Measurements from ENCODE around the gene B4GALNT3. TPM values are rescaled to one million over a fixed set of nuclear protein-coding genes. Genes with fewer than 3 reads are reported as not detected.

B4GALNT3 gene
- total RNA-seq, 3 donors from 2014 or later = 0.87 to 2.9 (median 2.1) TPM

DNA sequence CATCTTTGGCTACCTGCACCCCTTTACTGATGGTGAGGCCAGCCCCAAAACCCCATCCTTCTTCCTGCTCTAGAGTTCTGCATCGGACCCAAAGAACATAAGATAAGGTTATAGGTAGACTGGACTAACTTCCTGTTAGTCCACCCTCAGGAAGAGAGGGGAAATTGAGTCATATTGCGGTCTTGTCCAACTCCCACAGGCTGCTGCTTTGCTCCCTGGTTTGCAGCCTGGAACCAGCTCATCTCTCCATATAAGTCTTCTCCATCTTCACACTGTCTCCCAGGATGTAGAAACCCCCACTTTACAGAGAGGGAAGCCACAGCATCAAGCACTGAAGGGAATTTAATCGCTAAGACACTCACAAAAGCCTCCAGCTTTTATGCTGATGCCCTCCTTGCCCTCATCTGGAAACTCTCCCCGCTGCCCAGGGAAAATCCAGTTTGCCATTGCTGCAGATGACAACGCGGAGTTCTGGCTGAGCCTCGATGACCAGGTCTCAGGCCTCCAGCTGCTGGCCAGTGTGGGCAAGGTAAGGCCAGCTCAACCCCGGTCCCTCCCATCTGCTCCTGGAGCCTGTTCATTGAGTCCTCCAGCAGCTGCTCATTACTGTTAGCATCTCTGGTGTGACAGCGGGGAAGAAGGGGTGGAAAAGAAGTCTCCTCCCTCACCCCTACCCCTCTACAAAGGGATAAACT, 85.3 kb downstream of the B4GALNT3 start:
- Mint-ChIP-seq H3K27me3 (ENCODE audit: low read depth) (peaks cover 10% of the 10 kb centered on the region), H3K4me1 (ENCODE audit: low read depth) (peaks cover 14% of the 10 kb centered on the region), H3K36me3 (ENCODE audit: insufficient read depth) (no peaks in the 10 kb centered on the region), H3K9me3 (no peaks in the 10 kb centered on the region), H3K4me3 (no peak overlapping the region)
- DNase-seq (no peak), ATAC-seq (no peak)

DNA sequence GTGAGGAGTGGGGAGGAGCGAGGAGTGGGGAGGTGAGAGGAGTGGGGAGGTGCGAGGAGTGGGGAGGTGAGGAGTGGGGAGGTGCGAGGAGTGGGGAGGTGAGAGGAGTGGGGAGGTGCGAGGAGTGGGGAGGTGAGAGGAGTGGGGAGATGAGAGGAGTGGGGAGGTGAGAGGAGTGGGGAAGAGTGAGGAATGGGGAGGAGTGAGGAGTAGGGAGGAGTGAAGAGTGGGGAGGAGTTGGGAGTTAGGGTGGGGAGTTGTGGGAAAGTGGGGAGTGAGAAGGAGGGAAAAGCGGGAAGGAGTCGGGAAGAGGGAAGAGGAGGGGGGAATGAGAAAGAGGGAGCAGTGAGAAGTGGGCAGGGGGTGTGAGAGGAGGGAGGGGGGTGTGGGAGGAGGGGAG, 86.1 kb downstream of the B4GALNT3 start:
- no peaks in the 10 kb centered on the region for H3K36me3 Mint-ChIP-seq (ENCODE audit: insufficient read depth)
- ATAC-seq = no peak
- no peak overlapping the region for H3K4me3 Mint-ChIP-seq
- H3K4me1 Mint-ChIP-seq (ENCODE audit: low read depth) = peaks cover 9% of the 10 kb centered on the region
- no peak for DNase-seq
- H3K9me3 Mint-ChIP-seq = no peaks in the 10 kb centered on the region
- peaks cover 10% of the 10 kb centered on the region for H3K27me3 Mint-ChIP-seq (ENCODE audit: low read depth)

DNA sequence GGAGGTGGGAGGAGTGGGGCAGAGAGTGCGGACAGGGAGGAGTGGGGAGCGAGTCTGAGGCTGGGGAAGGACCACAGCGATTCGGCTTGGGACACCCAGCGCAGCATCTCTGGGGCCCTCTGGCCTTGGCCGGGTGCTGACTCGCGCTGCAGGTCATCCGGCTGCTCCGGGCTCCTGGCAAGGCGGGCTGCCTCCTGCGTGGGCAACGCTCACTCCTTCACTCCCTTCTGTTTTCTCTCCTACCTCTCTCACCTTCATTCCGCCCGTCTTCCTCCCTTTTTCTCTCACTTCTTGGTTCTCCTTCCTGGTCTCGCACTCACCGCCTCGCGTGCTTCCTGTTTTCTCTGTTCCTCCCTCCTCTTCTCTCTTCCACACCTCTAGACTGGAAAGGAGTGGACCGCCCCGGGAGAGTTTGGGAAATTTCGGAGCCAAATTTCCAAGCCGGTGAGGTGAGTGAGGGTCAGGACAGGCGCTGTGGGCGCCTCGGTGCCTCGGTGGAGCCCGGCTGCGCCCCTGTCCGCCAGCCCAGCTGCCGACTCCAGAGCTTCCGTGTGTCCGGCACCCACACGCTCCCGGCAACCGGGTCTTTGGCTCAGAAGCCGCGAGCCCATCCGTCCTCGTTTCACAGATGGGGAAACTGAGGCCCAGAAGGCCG, 86.7 kb downstream of the B4GALNT3 start:
- H3K4me1 Mint-ChIP-seq (ENCODE audit: low read depth) = peaks cover 10% of the 10 kb centered on the region
- no peak for ATAC-seq

DNA sequence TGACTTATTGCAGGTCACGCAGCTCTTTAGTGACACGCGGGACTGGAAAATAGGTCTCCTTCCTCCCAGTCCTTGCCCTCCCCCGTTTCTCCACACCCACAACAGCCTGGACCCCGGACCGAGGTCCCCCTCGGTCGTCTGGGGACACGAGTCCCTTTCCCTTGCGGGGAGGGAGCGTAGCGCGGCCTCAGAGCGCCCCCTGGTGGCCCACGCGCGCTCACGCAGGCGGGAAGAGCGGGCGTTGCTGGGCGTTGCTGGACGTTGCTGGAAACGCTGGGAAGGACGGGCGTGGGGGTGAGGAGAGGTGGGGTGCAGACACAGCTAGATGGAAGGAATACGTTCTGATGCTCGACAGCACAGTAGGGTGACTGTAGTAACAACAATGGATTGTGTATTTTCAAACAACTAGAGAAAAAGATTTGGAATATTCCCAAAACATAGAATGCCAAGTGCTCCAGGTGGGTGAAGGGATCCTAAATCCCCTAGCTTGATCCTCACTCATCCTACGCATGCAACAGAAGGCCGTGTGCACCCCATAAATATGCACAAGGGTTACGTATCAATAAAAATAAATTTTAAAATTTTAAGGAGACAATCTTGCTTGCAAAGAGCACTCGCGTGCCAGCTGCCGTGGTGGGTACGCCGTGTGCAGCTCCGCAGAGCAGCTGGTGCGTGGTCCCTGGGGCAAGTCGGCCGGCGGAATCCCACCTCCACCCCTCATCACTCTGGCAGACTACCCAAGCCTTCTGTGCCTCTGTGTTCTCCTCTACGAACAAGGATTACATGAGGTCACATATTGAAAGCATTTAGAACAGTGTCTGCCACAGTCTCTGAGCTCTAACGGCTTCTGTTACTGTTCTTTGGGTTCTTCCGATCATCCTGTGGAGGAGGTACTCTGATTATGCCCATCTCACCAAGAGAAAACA, 87.4 kb downstream of the B4GALNT3 start:
- no peaks in the 10 kb centered on the region for H3K9me3 Mint-ChIP-seq
- ATAC-seq (peak; percentile 81 to 88), DNase-seq (peak; percentile 65)
- no peaks in the 10 kb centered on the region for H3K36me3 Mint-ChIP-seq (ENCODE audit: insufficient read depth)
- H3K4me1 Mint-ChIP-seq (ENCODE audit: low read depth) = peaks cover 15% of the 10 kb centered on the region
- H3K4me3 Mint-ChIP-seq = no peak overlapping the region
- peaks cover 10% of the 10 kb centered on the region for H3K27me3 Mint-ChIP-seq (ENCODE audit: low read depth)

More for the DNA sequence above, 86.7 kb downstream of the B4GALNT3 start:
- H3K4me3 Mint-ChIP-seq = no peak overlapping the region
- H3K36me3 Mint-ChIP-seq (ENCODE audit: insufficient read depth) = no peaks in the 10 kb centered on the region
- H3K27me3 Mint-ChIP-seq (ENCODE audit: low read depth) = peaks cover 10% of the 10 kb centered on the region
- H3K9me3 Mint-ChIP-seq = no peaks in the 10 kb centered on the region
- DNase-seq = no peak

DNA sequence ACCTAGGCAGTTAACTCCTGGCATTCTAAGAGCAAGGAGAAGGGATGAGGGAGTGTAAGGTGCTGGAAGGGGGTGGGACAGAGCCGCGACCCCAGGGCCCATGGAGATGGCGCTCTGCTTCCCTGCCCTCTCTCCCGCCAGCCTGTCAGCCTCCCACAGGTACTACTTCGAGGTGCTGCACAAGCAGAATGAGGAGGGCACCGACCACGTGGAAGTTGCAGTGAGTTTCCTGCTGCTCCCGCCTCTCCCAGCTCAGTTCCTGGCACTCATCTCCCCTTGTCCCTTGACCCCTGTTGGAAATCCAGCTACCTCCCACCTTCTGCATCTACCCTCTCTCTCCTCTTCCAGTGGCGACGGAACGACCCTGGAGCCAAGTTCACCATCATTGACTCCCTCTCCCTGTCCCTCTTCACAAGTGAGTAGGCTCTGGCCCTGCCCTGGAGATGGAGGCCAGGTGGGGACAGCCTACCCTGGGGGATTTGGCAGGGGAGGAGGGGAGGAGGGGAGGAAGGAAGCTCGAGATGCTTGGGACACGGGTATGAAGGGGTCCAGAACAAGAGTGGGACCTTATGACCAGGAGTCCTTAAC, 88.2 kb downstream of the B4GALNT3 start:
- H3K36me3 Mint-ChIP-seq (ENCODE audit: insufficient read depth) = no peaks in the 10 kb centered on the region
- peaks cover 10% of the 10 kb centered on the region for H3K27me3 Mint-ChIP-seq (ENCODE audit: low read depth)
- H3K4me1 Mint-ChIP-seq (ENCODE audit: low read depth) = peaks cover 21% of the 10 kb centered on the region
- no peak overlapping the region for H3K4me3 Mint-ChIP-seq
- ATAC-seq = no peak
- no peak for DNase-seq
- no peaks in the 10 kb centered on the region for H3K9me3 Mint-ChIP-seq

DNA sequence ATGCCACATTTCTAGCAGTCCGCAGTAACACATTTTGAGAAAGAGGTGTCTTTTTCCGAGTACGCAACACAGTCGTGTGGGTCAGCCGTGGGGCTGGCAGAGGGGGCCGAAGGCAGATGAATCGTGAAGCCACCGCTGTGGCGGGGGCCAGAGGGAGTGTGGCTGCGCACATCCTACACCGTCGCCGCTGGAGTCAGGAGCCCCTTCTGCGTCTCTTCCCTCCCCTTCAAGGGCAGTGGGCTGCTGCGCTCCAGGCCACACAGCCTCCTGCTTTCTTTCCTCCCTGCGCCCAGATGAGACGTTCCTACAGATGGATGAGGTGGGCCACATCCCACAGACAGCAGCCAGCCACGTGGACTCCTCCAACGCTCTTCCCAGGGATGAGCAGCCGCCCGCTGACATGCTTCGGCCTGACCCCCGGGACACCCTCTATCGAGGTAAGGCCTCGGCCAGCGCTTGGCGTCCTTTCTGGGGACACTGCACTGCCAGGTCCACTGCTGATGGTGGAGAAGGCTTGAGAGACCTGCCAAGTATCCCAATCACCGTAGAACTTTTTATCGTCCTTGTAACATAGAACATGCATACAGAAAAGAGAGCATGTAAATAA, 89.8 kb downstream of the B4GALNT3 start:
- DNase-seq (no peak), ATAC-seq (no peak)
- peaks cover 30% of the 10 kb centered on the region for H3K4me1 Mint-ChIP-seq (ENCODE audit: low read depth)
- peaks cover 7% of the 10 kb centered on the region for H3K27me3 Mint-ChIP-seq (ENCODE audit: low read depth)
- no peaks in the 10 kb centered on the region for H3K9me3 Mint-ChIP-seq
- no peak overlapping the region for H3K4me3 Mint-ChIP-seq
- no peaks in the 10 kb centered on the region for H3K36me3 Mint-ChIP-seq (ENCODE audit: insufficient read depth)

DNA sequence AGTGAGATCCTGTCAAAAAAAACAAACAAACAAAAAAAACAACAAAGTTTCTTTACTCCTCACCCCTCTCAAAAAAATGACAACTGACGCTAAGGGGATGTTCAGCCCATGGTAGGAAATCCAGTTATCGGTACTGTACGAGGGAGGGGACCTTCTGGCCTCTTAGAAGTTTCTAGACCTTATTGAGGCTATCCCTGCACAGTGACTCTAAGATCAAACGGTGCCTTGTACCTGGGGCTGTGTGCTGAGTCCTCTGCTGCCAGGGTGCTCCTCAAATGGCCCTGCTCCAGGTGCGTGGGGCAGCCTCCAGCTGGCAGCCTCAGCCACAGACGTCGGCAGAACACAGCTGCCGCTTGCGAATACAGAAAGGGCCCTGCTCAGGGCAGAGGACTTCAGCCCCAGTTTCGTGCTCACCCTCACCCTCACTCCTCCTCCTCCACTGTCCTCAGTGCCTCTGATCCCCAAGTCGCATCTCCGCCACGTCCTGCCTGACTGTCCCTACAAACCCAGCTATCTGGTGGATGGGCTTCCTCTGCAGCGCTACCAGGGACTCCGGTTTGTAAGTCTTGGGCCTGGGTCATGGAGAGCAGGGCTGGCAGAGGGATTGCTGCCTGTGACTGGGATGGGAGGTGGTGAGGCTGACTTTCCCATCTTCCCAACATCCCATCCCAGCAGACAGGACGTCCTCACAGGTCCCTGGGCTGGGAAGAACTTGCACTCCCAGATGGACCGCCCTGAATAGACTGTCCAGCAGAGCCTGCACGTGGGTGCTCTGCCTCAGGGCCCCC, 90.9 kb downstream of the B4GALNT3 start:
- peaks cover 4% of the 10 kb centered on the region for H3K27me3 Mint-ChIP-seq (ENCODE audit: low read depth)
- no peak overlapping the region for H3K4me3 Mint-ChIP-seq
- no peak for ATAC-seq
- H3K9me3 Mint-ChIP-seq = no peaks in the 10 kb centered on the region
- DNase-seq = no peak
- H3K4me1 Mint-ChIP-seq (ENCODE audit: low read depth) = peaks cover 30% of the 10 kb centered on the region
- no peaks in the 10 kb centered on the region for H3K36me3 Mint-ChIP-seq (ENCODE audit: insufficient read depth)

DNA sequence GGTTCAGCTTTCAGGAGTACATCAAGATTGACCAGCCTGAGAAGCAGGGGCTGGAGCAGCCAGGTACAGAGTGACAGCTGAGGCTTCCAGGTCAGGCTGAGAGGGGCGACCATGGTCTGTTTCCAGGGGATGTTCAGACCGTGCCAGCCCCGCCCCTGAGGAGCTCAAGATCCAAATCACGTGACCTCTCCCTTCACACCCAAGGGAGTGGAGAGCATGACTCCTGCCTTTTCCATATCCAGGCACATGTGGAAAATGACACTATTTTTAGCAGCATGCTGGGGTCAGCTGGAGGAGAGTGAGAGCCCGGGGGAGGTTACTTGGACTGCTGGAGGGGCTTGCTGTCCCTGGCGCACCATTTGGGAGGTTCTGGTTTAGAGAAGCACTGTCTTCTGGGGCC, 92.7 kb downstream of the B4GALNT3 start:
- DNase-seq (no peak), ATAC-seq (no peak)
- Mint-ChIP-seq H3K4me1 (ENCODE audit: low read depth) (peaks cover 26% of the 10 kb centered on the region), H3K27me3 (ENCODE audit: low read depth) (no peaks in the 10 kb centered on the region), H3K36me3 (ENCODE audit: insufficient read depth) (no peaks in the 10 kb centered on the region), H3K4me3 (no peak overlapping the region), H3K9me3 (no peaks in the 10 kb centered on the region)

DNA sequence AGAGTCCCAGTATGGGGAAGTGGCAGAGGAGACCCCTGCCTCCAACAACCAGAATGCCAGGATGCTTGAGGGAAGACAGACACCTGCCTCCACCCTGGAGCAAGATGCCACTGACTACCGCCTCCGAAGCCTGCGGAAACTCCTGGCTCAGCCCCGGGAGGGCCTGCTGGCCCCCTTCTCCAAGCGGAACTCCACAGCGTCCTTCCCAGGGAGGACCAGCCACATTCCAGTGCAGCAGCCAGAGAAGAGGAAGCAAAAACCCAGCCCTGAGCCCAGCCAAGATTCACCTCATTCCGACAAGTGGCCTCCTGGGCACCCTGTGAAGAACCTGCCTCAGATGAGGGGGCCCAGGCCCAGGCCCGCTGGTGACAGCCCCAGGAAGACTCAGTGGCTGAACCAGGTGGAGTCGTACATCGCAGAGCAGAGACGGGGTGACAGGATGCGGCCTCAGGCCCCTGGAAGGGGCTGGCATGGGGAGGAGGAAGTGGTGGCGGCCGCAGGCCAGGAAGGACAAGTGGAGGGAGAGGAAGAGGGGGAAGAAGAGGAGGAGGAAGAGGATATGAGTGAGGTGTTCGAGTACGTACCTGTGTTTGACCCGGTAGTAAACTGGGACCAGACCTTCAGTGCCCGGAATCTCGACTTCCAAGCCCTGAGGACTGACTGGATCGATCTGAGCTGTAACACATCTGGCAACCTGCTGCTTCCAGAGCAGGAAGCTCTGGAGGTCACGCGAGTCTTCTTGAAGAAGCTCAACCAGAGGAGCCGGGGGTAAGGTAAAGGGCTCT, 93.7 kb downstream of the B4GALNT3 start:
- Mint-ChIP-seq H3K9me3 (no peaks in the 10 kb centered on the region), H3K4me1 (ENCODE audit: low read depth) (peaks cover 26% of the 10 kb centered on the region), H3K36me3 (ENCODE audit: insufficient read depth) (no peaks in the 10 kb centered on the region), H3K27me3 (ENCODE audit: low read depth) (no peaks in the 10 kb centered on the region), H3K4me3 (peak overlapping the region; percentile 37)
- ATAC-seq = peak; percentile 46 to 79
- peak; percentile 24 for DNase-seq

DNA sequence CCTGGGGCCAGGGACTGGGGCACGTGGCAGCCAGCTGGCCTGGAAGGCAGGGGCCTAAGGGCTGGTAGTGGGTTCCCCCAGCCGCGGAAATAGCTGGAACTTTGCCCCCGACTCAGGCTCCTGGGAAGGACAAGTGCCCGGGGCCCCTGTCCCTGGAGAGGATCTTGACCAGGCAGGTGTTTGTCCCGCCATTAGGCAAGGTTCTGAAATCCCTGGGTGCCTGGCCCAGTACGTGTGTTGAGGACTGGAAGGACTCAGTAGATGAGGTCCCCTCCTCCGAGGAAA, 94.2 kb downstream of the B4GALNT3 start:
- Mint-ChIP-seq H3K27me3 (ENCODE audit: low read depth) (no peaks in the 10 kb centered on the region), H3K9me3 (no peaks in the 10 kb centered on the region), H3K36me3 (ENCODE audit: insufficient read depth) (no peaks in the 10 kb centered on the region), H3K4me3 (no peak overlapping the region), H3K4me1 (ENCODE audit: low read depth) (peaks cover 26% of the 10 kb centered on the region)
- ATAC-seq (peak in 1 of 2 donors; percentile 8), DNase-seq (no peak)

DNA sequence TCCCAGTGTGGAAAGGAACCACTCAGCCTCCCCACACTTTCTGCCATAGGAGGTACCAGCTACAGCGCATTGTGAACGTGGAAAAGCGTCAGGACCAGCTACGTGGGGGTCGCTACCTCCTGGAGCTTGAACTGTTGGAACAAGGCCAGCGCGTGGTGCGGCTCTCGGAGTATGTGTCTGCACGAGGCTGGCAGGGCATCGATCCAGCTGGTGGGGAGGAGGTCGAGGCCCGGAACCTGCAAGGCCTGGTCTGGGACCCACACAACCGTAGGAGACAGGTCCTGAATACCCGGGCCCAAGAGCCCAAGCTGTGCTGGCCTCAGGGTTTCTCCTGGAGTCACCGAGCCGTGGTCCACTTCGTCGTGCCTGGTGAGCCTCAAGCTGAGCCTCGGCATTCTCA, 96.8 kb downstream of the B4GALNT3 start:
- H3K4me3 Mint-ChIP-seq = no peak overlapping the region
- no peak for ATAC-seq
- no peaks in the 10 kb centered on the region for H3K9me3 Mint-ChIP-seq
- no peak for DNase-seq
- H3K4me1 Mint-ChIP-seq (ENCODE audit: low read depth) = peaks cover 29% of the 10 kb centered on the region
- no peaks in the 10 kb centered on the region for H3K27me3 Mint-ChIP-seq (ENCODE audit: low read depth)
- no peaks in the 10 kb centered on the region for H3K36me3 Mint-ChIP-seq (ENCODE audit: insufficient read depth)

DNA sequence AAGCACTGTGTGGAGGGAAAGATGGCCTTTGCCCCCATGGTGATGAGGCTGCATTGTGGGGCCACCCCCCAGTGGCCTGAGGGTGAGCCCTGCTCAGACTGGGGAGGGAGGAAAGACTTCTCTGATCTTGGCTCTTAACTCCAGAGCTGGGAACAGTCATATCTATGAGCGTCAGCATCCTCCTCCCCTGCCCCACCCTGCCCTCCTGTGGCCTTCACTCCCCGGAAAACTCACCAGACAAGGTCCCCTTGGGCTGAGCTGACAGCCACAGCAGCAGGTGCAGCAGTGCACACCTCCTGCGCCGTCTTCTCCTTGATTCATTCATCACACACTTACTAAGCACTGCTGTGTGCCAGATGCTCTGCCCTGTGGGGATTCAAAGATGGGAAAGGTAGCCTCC, 98.8 kb downstream of the B4GALNT3 start:
- H3K4me1 Mint-ChIP-seq (ENCODE audit: low read depth) = peaks cover 30% of the 10 kb centered on the region
- H3K27me3 Mint-ChIP-seq (ENCODE audit: low read depth) = no peaks in the 10 kb centered on the region
- no peak for ATAC-seq
- H3K9me3 Mint-ChIP-seq = no peaks in the 10 kb centered on the region
- no peak overlapping the region for H3K4me3 Mint-ChIP-seq
- no peak for DNase-seq
- H3K36me3 Mint-ChIP-seq (ENCODE audit: insufficient read depth) = no peaks in the 10 kb centered on the region

Data from activated T-cell treated with anti-CD3 and anti-CD28 coated beads, Interleukin-2, amount 50 U/mL, for 4 hours (primary cell).